Stimulated activated memory B cell treated with anti-CD40 and anti-IgM and Interleukin-4, amounts not matched to agents 10 μg/mL and 1 μg/mL and 100 μg/mL, for 72 hours (primary cell): ENCODE data around the gene PRKCA.

Source experiments
- ATAC-seq: fragments of 150-1000 bp; cut with Tn5 transposase; 2 replicates; pipeline ENCODE4 v1.10.0; 2021
- H3K27ac Mint-ChIP-seq: one replicate; pipeline ENCODE4 v1.8.0; 2022; ENCODE audit warnings: mild to moderate bottlenecking, mixed read lengths
- H3K27me3 Mint-ChIP-seq: one replicate; pipeline ENCODE4 v1.8.0; 2022; ENCODE audit warnings: mixed read lengths
- H3K36me3 Mint-ChIP-seq: one replicate; pipeline ENCODE4 v1.8.0; 2022; ENCODE audit warnings: mixed read lengths
- H3K4me1 Mint-ChIP-seq: one replicate; pipeline ENCODE4 v1.8.0; 2022; ENCODE audit warnings: mixed read lengths
- H3K4me3 Mint-ChIP-seq: one replicate; pipeline ENCODE4 v1.8.0; 2022; ENCODE audit warnings: mild to moderate bottlenecking, moderate library complexity, mixed read lengths
- H3K9me3 Mint-ChIP-seq: one replicate; pipeline ENCODE4 v1.8.0; 2022; ENCODE audit warnings: mixed read lengths

The PRKCA gene

GRCh38 chr17:66684731-66685130 lies 382.3 kb downstream of the PRKCA start:
- Mint-ChIP-seq H3K9me3 (no peaks in the 10 kb centered on the region), H3K4me3 (no peak overlapping the region), H3K27ac (no peak overlapping the region), H3K27me3 (no peaks in the 10 kb centered on the region), H3K4me1 (no peaks in the 10 kb centered on the region), H3K36me3 (no peaks in the 10 kb centered on the region)
- no peak for ATAC-seq

- Mint-ChIP-seq H3K36me3 (no peaks in the 10 kb centered on the region), H3K4me3 (no peak overlapping the region), H3K4me1 (no peaks in the 10 kb centered on the region), H3K27ac (no peak overlapping the region), H3K27me3 (no peaks in the 10 kb centered on the region), H3K9me3 (no peaks in the 10 kb centered on the region)
- no peak for ATAC-seq
Observed at GRCh38 chr17:66686601-66687000, 384.2 kb downstream of the PRKCA start.

- Mint-ChIP-seq H3K9me3 (no peaks in the 10 kb centered on the region), H3K4me3 (no peak overlapping the region), H3K27ac (no peak overlapping the region), H3K27me3 (no peaks in the 10 kb centered on the region), H3K36me3 (no peaks in the 10 kb centered on the region), H3K4me1 (no peaks in the 10 kb centered on the region)
- ATAC-seq = no peak
Observed at GRCh38 chr17:66687570-66688284, 385.3 kb downstream of the PRKCA start.

GRCh38 chr17:66689221-66689620 lies 386.8 kb downstream of the PRKCA start:
- Mint-ChIP-seq H3K4me1 (no peaks in the 10 kb centered on the region), H3K27ac (no peak overlapping the region), H3K4me3 (no peak overlapping the region), H3K36me3 (no peaks in the 10 kb centered on the region), H3K27me3 (no peaks in the 10 kb centered on the region), H3K9me3 (no peaks in the 10 kb centered on the region)
- no peak for ATAC-seq

GRCh38 chr17:66690166-66690565 lies 387.8 kb downstream of the PRKCA start:
- H3K27ac Mint-ChIP-seq = no peak overlapping the region
- no peaks in the 10 kb centered on the region for H3K4me1 Mint-ChIP-seq
- no peaks in the 10 kb centered on the region for H3K36me3 Mint-ChIP-seq
- H3K27me3 Mint-ChIP-seq = peaks cover 9% of the 10 kb centered on the region
- H3K4me3 Mint-ChIP-seq = no peak overlapping the region
- no peaks in the 10 kb centered on the region for H3K9me3 Mint-ChIP-seq
- ATAC-seq = no peak

GRCh38 chr17:66691644-66692420 lies 389.4 kb downstream of the PRKCA start:
- H3K27me3 Mint-ChIP-seq = peaks cover 12% of the 10 kb centered on the region
- H3K4me1 Mint-ChIP-seq = no peaks in the 10 kb centered on the region
- no peak for ATAC-seq
- H3K36me3 Mint-ChIP-seq = peaks cover 2% of the 10 kb centered on the region
- no peaks in the 10 kb centered on the region for H3K9me3 Mint-ChIP-seq
- H3K4me3 Mint-ChIP-seq = no peak overlapping the region
- no peak overlapping the region for H3K27ac Mint-ChIP-seq

- H3K4me1 Mint-ChIP-seq = no peaks in the 10 kb centered on the region
- H3K4me3 Mint-ChIP-seq = no peak overlapping the region
- peaks cover 1% of the 10 kb centered on the region for H3K9me3 Mint-ChIP-seq
- no peak for ATAC-seq
- no peak overlapping the region for H3K27ac Mint-ChIP-seq
- H3K36me3 Mint-ChIP-seq = peaks cover 7% of the 10 kb centered on the region
- H3K27me3 Mint-ChIP-seq = peaks cover 12% of the 10 kb centered on the region
Observed at GRCh38 chr17:66692421-66692690, 389.9 kb downstream of the PRKCA start.

GRCh38 chr17:66695098-66695497 lies 392.7 kb downstream of the PRKCA start:
- no peak overlapping the region for H3K27ac Mint-ChIP-seq

GRCh38 chr17:66698270-66698669 lies 395.9 kb downstream of the PRKCA start:
- Mint-ChIP-seq H3K4me1 (no peaks in the 10 kb centered on the region), H3K36me3 (peaks cover 15% of the 10 kb centered on the region), H3K4me3 (no peak overlapping the region), H3K9me3 (peaks cover 12% of the 10 kb centered on the region), H3K27ac (no peak overlapping the region), H3K27me3 (peaks cover 12% of the 10 kb centered on the region)
- no peak for ATAC-seq

More at GRCh38 chr17:66695098-66695497, 392.7 kb downstream of the PRKCA start:
- no peak for ATAC-seq
- Mint-ChIP-seq H3K9me3 (peaks cover 12% of the 10 kb centered on the region), H3K4me3 (no peak overlapping the region), H3K27me3 (peaks cover 12% of the 10 kb centered on the region), H3K4me1 (no peaks in the 10 kb centered on the region), H3K36me3 (peaks cover 15% of the 10 kb centered on the region)

GRCh38 chr17:66701462-66701861 lies 399.0 kb downstream of the PRKCA start:
- Mint-ChIP-seq H3K4me1 (peaks cover 13% of the 10 kb centered on the region), H3K9me3 (peaks cover 12% of the 10 kb centered on the region), H3K36me3 (peaks cover 15% of the 10 kb centered on the region), H3K4me3 (no peak overlapping the region), H3K27ac (no peak overlapping the region), H3K27me3 (no peaks in the 10 kb centered on the region)
- ATAC-seq = no peak

GRCh38 chr17:66702106-66702936 lies 399.9 kb downstream of the PRKCA start:
- Mint-ChIP-seq H3K27ac (no peak overlapping the region), H3K4me1 (peaks cover 20% of the 10 kb centered on the region), H3K9me3 (peaks cover 11% of the 10 kb centered on the region), H3K4me3 (no peak overlapping the region), H3K36me3 (peaks cover 8% of the 10 kb centered on the region), H3K27me3 (no peaks in the 10 kb centered on the region)
- ATAC-seq = no peak

GRCh38 chr17:66704858-66705520 lies 402.6 kb downstream of the PRKCA start:
- Mint-ChIP-seq H3K27ac (no peak overlapping the region), H3K9me3 (no peaks in the 10 kb centered on the region), H3K4me1 (peaks cover 20% of the 10 kb centered on the region), H3K27me3 (peaks cover under 1% of the 10 kb centered on the region), H3K36me3 (no peaks in the 10 kb centered on the region), H3K4me3 (no peak overlapping the region)
- ATAC-seq = no peak

GRCh38 chr17:66706851-66707450 lies 404.5 kb downstream of the PRKCA start:
- Mint-ChIP-seq H3K9me3 (no peaks in the 10 kb centered on the region), H3K4me3 (no peak overlapping the region), H3K36me3 (no peaks in the 10 kb centered on the region), H3K4me1 (peaks cover 20% of the 10 kb centered on the region), H3K27ac (no peak overlapping the region), H3K27me3 (peaks cover 9% of the 10 kb centered on the region)
- no peak for ATAC-seq

- Mint-ChIP-seq H3K4me1 (peaks cover 7% of the 10 kb centered on the region), H3K36me3 (no peaks in the 10 kb centered on the region), H3K27me3 (peaks cover 21% of the 10 kb centered on the region), H3K27ac (no peak overlapping the region), H3K4me3 (no peak overlapping the region), H3K9me3 (no peaks in the 10 kb centered on the region)
- ATAC-seq = no peak
Observed at GRCh38 chr17:66711401-66711800, 409.0 kb downstream of the PRKCA start.

- no peak overlapping the region for H3K4me3 Mint-ChIP-seq
- no peak for ATAC-seq
- H3K27ac Mint-ChIP-seq = no peak overlapping the region
- no peaks in the 10 kb centered on the region for H3K9me3 Mint-ChIP-seq
- no peaks in the 10 kb centered on the region for H3K36me3 Mint-ChIP-seq
- peaks cover 21% of the 10 kb centered on the region for H3K27me3 Mint-ChIP-seq
- peaks cover 4% of the 10 kb centered on the region for H3K4me1 Mint-ChIP-seq
Observed at GRCh38 chr17:66711881-66712321, 409.5 kb downstream of the PRKCA start.
